Keratinocyte (primary cell): ENCODE data around the gene ECHDC3. TPM values are rescaled to one million over a fixed set of nuclear protein-coding genes. Genes with fewer than 3 reads are reported as not detected.

ENCODE experiments used
- DNase-seq: peaks from one replicate; pipeline ENCODE4 v3.0.0-alpha.2; 2011; ENCODE audit warnings: low read depth, missing footprints, low spot score
- FAIRE-seq: peaks from 2 replicates; lab custom pipeline; 2011; peaks lifted over from hg19 to GRCh38; lab: Jason Lieb, UNC
- H2AFZ ChIP-seq: 2 replicates; pipeline ENCODE4 v1.6.0; 2012; ENCODE audit warnings: low read length, control low read depth, inconsistent platforms; ENCODE audit not compliant: control insufficient read depth
- H3K27ac ChIP-seq: 2 replicates; pipeline ENCODE4 v1.5.1; 2011; ENCODE audit warnings: low read length; ENCODE audit not compliant: control insufficient read depth, insufficient read depth
- H3K27me3 ChIP-seq: 3 replicates; pipeline ENCODE4 v1.6.0; 2011; ENCODE audit warnings: low read length; ENCODE audit not compliant: control insufficient read depth, insufficient read depth; ENCODE audit errors: extremely low read depth
- H3K36me3 ChIP-seq, 2 experiments: 2 replicates in 1 of 2; 3 replicates in 1 of 2; pipeline ENCODE4 v1.5.1; 2011; ENCODE audit warnings: low read length in 2 of 2, mild to moderate bottlenecking in 1 of 2; ENCODE audit not compliant: control insufficient read depth in 2 of 2, insufficient read depth in 2 of 2; ENCODE audit errors: extremely low read depth in 1 of 2
- H3K4me1 ChIP-seq: 3 replicates; pipeline ENCODE4 v1.5.1; 2011; ENCODE audit warnings: low read length; ENCODE audit not compliant: control insufficient read depth, insufficient read depth; ENCODE audit errors: extremely low read depth
- H3K4me2 ChIP-seq: 3 replicates; pipeline ENCODE4 v1.6.0; 2011; ENCODE audit warnings: low read depth, low read length; ENCODE audit not compliant: control insufficient read depth, insufficient read depth; ENCODE audit errors: extremely low read depth
- H3K4me3 ChIP-seq, 3 experiments: fragments of 200-600 bp in 1 of 3; sonication (generic) in 1 of 3; 2 replicates in 2 of 3; 3 replicates in 1 of 3; pipeline ENCODE4 v1.5.1; 2011 to 2016; ENCODE audit warnings: low read length in 3 of 3, mild to moderate bottlenecking in 3 of 3, control low read depth in 2 of 3, inconsistent platforms in 1 of 3, low read depth in 1 of 3, mixed read lengths in 1 of 3, mixed run types in 1 of 3, moderate library complexity in 1 of 3; ENCODE audit not compliant: control insufficient read depth in 2 of 3, insufficient read depth in 2 of 3; ENCODE audit errors: extremely low read depth in 1 of 3
- H3K79me2 ChIP-seq: 2 replicates; pipeline ENCODE4 v1.6.0; 2012; ENCODE audit warnings: low read length; ENCODE audit not compliant: control insufficient read depth, insufficient read depth
- H3K9ac ChIP-seq: 3 replicates; pipeline ENCODE4 v1.6.0; 2011; ENCODE audit warnings: low read length; ENCODE audit not compliant: control insufficient read depth, insufficient read depth; ENCODE audit errors: extremely low read depth
- H3K9me1 ChIP-seq: 3 replicates; pipeline ENCODE4 v1.6.0; 2011; ENCODE audit warnings: low read length; ENCODE audit not compliant: control insufficient read depth, insufficient read depth; ENCODE audit errors: extremely low read depth
- H3K9me3 ChIP-seq: 2 replicates; pipeline ENCODE4 v1.5.1; 2012; ENCODE audit warnings: low read depth, low read length; ENCODE audit not compliant: control insufficient read depth
- H4K20me1 ChIP-seq: 3 replicates; pipeline ENCODE4 v1.6.0; 2011; ENCODE audit warnings: low read length; ENCODE audit not compliant: control insufficient read depth, insufficient read depth; ENCODE audit errors: extremely low read depth
- CTCF ChIP-seq, 3 experiments: IDR thresholded peaks in 1 of 3; conservative IDR thresholded peaks in 1 of 3; optimal IDR thresholded peaks in 1 of 3; 2 replicates in 2 of 3; 3 replicates in 1 of 3; pipeline versions ENCODE3 to v1.5.1; 2011; ENCODE audit warnings: low read length in 3 of 3, mild to moderate bottlenecking in 3 of 3, moderate library complexity in 2 of 3, control low read depth in 1 of 3, inconsistent platforms in 1 of 3; ENCODE audit not compliant: insufficient read depth in 2 of 3; ENCODE audit errors: extremely low read depth in 1 of 3
- EZH2 ChIP-seq: IDR thresholded peaks from one replicate; pipeline ENCODE4 v1.6.1; 2012; ENCODE audit warnings: inconsistent platforms, mild to moderate bottlenecking, low read length, moderate library complexity
- dilution Hi-C: fragments of 300-500 bp; cut with MboI; formaldehyde crosslinking; loops from one replicate; pipeline ENCODE4 v1.7.0; 2020; ENCODE audit warnings: low sequenced_read_pairs; ENCODE audit not compliant: extremely low pct_ligation_motif_present
- polyA plus RNA-seq, 5 experiments: library from polyadenylated mRNA; depleted of rRNA in 3 of 5; stranded (reverse) in 3 of 5; stranded (forward) in 1 of 5; unstranded in 1 of 5; fragments of >200 nt; gene quantifications; 1 replicate in 1 of 5; 2 replicates in 3 of 5; 3 replicates in 1 of 5; pipeline versions ENCODE4 v1.2.1 to v1.2.3, GENCODE V29; 2011 to 2012; ENCODE audit warnings: missing spikeins in 2 of 5, low read depth in 1 of 5, low replicate concordance in 1 of 5

Gene ECHDC3
- polyA plus RNA-seq, 1 donor (not counting 4 experiments of a cell fraction or from before 2014, with no cell fraction given), result 3.5 TPM

- TF ChIP-seq EZH2 (no peak), CTCF (optimal IDR thresholded peaks at IDR 0.05 in 1 of 3, IDR thresholded peaks at IDR 0.05 in 1 of 3, conservative IDR thresholded peaks at IDR 0.05 in 1 of 3; ENCODE audit: extremely low read depth in 1 of 3, insufficient read depth in 2 of 3, low read length in 3 of 3) (no peak)
- FAIRE-seq, result no peak
These were observed 30.6 kb downstream of the ECHDC3 start for GRCh38 chr10:11772575-11773288.

GRCh38 chr10:11773761-11774441 lies 31.7 kb downstream of the ECHDC3 start:
- no peaks in the 10 kb centered on the region for H3K27me3 ChIP-seq
- no peak overlapping the region for H3K4me3 ChIP-seq
- no peaks in the 10 kb centered on the region for H3K4me1 ChIP-seq
- H4K20me1 ChIP-seq, result no peaks in the 10 kb centered on the region
- no peaks in the 10 kb centered on the region for H3K9me1 ChIP-seq
- H3K27ac ChIP-seq, result no peak overlapping the region
- dilution Hi-C loops, result loop anchor here (25.0 kb wide), 1 partner anchor 237 kb away; no protein-coding TSS in a partner anchor
- H3K79me2 ChIP-seq, result no peaks in the 10 kb centered on the region
- DNase-seq, result no peak
- no peaks in the 10 kb centered on the region for H3K9me3 ChIP-seq
- no peak overlapping the region for H2AFZ ChIP-seq
- H3K9ac ChIP-seq, result no peak overlapping the region
- TF ChIP-seq EZH2 (no peak), CTCF (optimal IDR thresholded peaks at IDR 0.05 in 1 of 3, IDR thresholded peaks at IDR 0.05 in 1 of 3, conservative IDR thresholded peaks at IDR 0.05 in 1 of 3; ENCODE audit: extremely low read depth in 1 of 3, insufficient read depth in 2 of 3, low read length in 3 of 3) (no peak)
- H3K4me2 ChIP-seq, result no peak overlapping the region
- FAIRE-seq, result no peak
- H3K36me3 ChIP-seq, result no peaks in the 10 kb centered on the region

More at GRCh38 chr10:11772575-11773288, 30.6 kb downstream of the ECHDC3 start:
- no peaks in the 10 kb centered on the region for H3K79me2 ChIP-seq
- H3K9ac ChIP-seq, result no peak overlapping the region
- no peaks in the 10 kb centered on the region for H4K20me1 ChIP-seq
- dilution Hi-C loops, result loop anchor here (25.0 kb wide), 1 partner anchor 235 kb away; no protein-coding TSS in a partner anchor
- no peak overlapping the region for H3K4me3 ChIP-seq
- no peaks in the 10 kb centered on the region for H3K4me1 ChIP-seq
- DNase-seq, result no peak
- no peak overlapping the region for H3K27ac ChIP-seq
- H3K36me3 ChIP-seq, result no peaks in the 10 kb centered on the region
- H3K9me1 ChIP-seq, result no peaks in the 10 kb centered on the region
- H3K27me3 ChIP-seq, result no peaks in the 10 kb centered on the region
- H3K9me3 ChIP-seq, result no peaks in the 10 kb centered on the region
- no peak overlapping the region for H3K4me2 ChIP-seq
- no peak overlapping the region for H2AFZ ChIP-seq
